AG10803 (cell line): Measurements from ENCODE around the gene TMEM38A.

Experiments used
- DNase-seq: peaks from one replicate; pipeline ENCODE4 v3.0.0; 2010; ENCODE audit warnings: low read depth
- H3K4me3 ChIP-seq: 2 replicates; pipeline ENCODE4 v1.5.1; 2011; ENCODE audit warnings: mild to moderate bottlenecking, low read length, control low read depth
- CTCF ChIP-seq: conservative IDR thresholded peaks from 2 replicates; pipeline ENCODE4 v1.5.1; 2011; ENCODE audit warnings: mild to moderate bottlenecking, low read length, control low read depth, inconsistent platforms

Gene TMEM38A

GRCh38 chr19:16677055-16677454 is 16.1 kb downstream of the TMEM38A start:
- DNase-seq = no peak

GRCh38 chr19:16678498-16678897 is 17.6 kb downstream of the TMEM38A start:
- TF ChIP-seq CTCF = no peak
- H3K4me3 ChIP-seq = no peak overlapping the region
- no peak for DNase-seq

More at GRCh38 chr19:16677055-16677454, 16.1 kb downstream of the TMEM38A start:
- no peak for TF ChIP-seq CTCF
- no peak overlapping the region for H3K4me3 ChIP-seq

- DNase-seq = no peak
- no peak for TF ChIP-seq CTCF
- no peak overlapping the region for H3K4me3 ChIP-seq
Observed at GRCh38 chr19:16679811-16680210, 18.9 kb downstream of the TMEM38A start.

GRCh38 chr19:16682539-16682938 is 21.6 kb downstream of the TMEM38A start:
- no peak overlapping the region for H3K4me3 ChIP-seq
- no peak for DNase-seq
- TF ChIP-seq CTCF = no peak

GRCh38 chr19:16684216-16684615 is 23.3 kb downstream of the TMEM38A start:
- DNase-seq = no peak
- H3K4me3 ChIP-seq = no peak overlapping the region
- no peak for TF ChIP-seq CTCF

GRCh38 chr19:16688084-16688483 is 27.1 kb downstream of the TMEM38A start:
- no peak for DNase-seq
- no peak for TF ChIP-seq CTCF
- H3K4me3 ChIP-seq = no peak overlapping the region

- no peak overlapping the region for H3K4me3 ChIP-seq
- DNase-seq = no peak
- no peak for TF ChIP-seq CTCF
Observed at GRCh38 chr19:16698914-16699313, 38.0 kb downstream of the TMEM38A start.
